Ishikawa (cell line): ENCODE measurements around the gene TRIP12.

Experiments used
- CEBPB ChIP-seq: IDR thresholded peaks from 2 replicates; pipeline ENCODE4 v1.6.1; 2012
- EP300 ChIP-seq: IDR thresholded peaks from 2 replicates; pipeline ENCODE4 v1.6.1; 2012; ENCODE audit warnings: borderline replicate concordance
- RAD21 ChIP-seq: IDR thresholded peaks from 2 replicates; pipeline ENCODE4 v1.6.1; 2012; ENCODE audit warnings: low read depth
- TAF1 ChIP-seq: IDR thresholded peaks from 2 replicates; pipeline ENCODE4 v1.6.1; 2012; ENCODE audit warnings: low read depth, mild to moderate bottlenecking
- YY1 ChIP-seq: IDR thresholded peaks from 2 replicates; pipeline ENCODE4 v1.6.1; 2012; ENCODE audit warnings: low read depth
- TF ChIP-seq, protein P1 (sequence below): IDR thresholded peaks from 2 replicates; pipeline ENCODE4 v1.6.1; 2012; ENCODE audit warnings: low read depth, mild to moderate bottlenecking
- TF ChIP-seq, protein P2 (sequence below): IDR thresholded peaks from 2 replicates; pipeline ENCODE4 v1.6.1; 2012

DNA sequence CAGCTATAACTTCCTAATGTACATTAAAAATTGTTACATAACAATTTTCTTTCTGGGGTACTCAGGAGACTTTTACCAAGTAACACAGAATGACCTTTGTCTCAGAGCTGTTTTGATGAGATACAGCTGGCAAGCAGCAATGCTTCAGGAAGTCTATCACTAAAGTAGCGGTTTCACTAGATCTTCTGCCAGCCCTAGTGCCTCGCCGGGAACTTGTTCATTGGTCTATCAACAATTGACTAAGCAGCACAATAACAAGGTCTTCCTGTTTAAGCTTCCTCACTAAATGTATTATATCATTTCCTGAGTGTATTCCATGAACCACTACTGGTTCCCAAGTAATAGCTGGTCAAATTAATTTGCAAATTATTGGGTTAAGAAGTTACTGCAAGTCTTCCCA, 69.2 kb downstream of the TRIP12 start:
- TF ChIP-seq RAD21 (no peak), CEBPB (no peak), TAF1 (no peak), YY1 (no peak), EP300 (no peak)
- TF ChIP-seq, protein P1, sequence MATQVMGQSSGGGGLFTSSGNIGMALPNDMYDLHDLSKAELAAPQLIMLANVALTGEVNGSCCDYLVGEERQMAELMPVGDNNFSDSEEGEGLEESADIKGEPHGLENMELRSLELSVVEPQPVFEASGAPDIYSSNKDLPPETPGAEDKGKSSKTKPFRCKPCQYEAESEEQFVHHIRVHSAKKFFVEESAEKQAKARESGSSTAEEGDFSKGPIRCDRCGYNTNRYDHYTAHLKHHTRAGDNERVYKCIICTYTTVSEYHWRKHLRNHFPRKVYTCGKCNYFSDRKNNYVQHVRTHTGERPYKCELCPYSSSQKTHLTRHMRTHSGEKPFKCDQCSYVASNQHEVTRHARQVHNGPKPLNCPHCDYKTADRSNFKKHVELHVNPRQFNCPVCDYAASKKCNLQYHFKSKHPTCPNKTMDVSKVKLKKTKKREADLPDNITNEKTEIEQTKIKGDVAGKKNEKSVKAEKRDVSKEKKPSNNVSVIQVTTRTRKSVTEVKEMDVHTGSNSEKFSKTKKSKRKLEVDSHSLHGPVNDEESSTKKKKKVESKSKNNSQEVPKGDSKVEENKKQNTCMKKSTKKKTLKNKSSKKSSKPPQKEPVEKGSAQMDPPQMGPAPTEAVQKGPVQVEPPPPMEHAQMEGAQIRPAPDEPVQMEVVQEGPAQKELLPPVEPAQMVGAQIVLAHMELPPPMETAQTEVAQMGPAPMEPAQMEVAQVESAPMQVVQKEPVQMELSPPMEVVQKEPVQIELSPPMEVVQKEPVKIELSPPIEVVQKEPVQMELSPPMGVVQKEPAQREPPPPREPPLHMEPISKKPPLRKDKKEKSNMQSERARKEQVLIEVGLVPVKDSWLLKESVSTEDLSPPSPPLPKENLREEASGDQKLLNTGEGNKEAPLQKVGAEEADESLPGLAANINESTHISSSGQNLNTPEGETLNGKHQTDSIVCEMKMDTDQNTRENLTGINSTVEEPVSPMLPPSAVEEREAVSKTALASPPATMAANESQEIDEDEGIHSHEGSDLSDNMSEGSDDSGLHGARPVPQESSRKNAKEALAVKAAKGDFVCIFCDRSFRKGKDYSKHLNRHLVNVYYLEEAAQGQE, result no peak
- TF ChIP-seq, protein P2, sequence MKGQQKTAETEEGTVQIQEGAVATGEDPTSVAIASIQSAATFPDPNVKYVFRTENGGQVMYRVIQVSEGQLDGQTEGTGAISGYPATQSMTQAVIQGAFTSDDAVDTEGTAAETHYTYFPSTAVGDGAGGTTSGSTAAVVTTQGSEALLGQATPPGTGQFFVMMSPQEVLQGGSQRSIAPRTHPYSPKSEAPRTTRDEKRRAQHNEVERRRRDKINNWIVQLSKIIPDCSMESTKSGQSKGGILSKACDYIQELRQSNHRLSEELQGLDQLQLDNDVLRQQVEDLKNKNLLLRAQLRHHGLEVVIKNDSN, result no peak
